Neural cell (in vitro differentiated cells): ENCODE results near the gene LAPTM5. TPM values are rescaled to one million over a fixed set of nuclear protein-coding genes. Genes with fewer than 3 reads are reported as not detected.

Source experiments
- H2AFZ ChIP-seq: fragments of 200-600, 300-800 bp; sonication (generic), shearing (Covaris generic); 2 replicates; pipeline ENCODE4 v1.6.0; 2014; ENCODE audit warnings: low read depth, mild to moderate bottlenecking, antibody characterized with exemption, low read length, moderate library complexity
- H3F3A ChIP-seq: fragments of 200-600 bp; shearing (Covaris generic); 2 replicates; pipeline ENCODE4 v1.6.1; 2016; ENCODE audit warnings: mild to moderate bottlenecking, moderate library complexity, mixed read lengths, antibody characterized with exemption, low read length; ENCODE audit not compliant: insufficient read depth, poor library complexity, severe bottlenecking
- H3K27ac ChIP-seq: fragments of 200-600, 300-800 bp; sonication (generic), shearing (Covaris generic); 2 replicates; pipeline ENCODE4 v1.5.1; 2014; ENCODE audit warnings: mild to moderate bottlenecking, low read length, moderate library complexity
- H3K27me3 ChIP-seq: fragments of 300-800, 200-600 bp; sonication (generic), shearing (Covaris generic); 2 replicates; pipeline ENCODE4 v1.6.0; 2014; ENCODE audit warnings: mild to moderate bottlenecking, low read depth, low read length, moderate library complexity; ENCODE audit not compliant: insufficient read depth
- H3K36me3 ChIP-seq: fragments of 300-800, 200-600 bp; sonication (generic), shearing (Covaris generic); 2 replicates; pipeline ENCODE4 v1.5.1; 2014; ENCODE audit warnings: mild to moderate bottlenecking, antibody characterized with exemption, low read length, moderate library complexity; ENCODE audit not compliant: insufficient read depth
- H3K4me2 ChIP-seq: fragments of 300-800, 200-600 bp; sonication (generic), shearing (Covaris generic); 2 replicates; pipeline ENCODE4 v1.6.0; 2014; ENCODE audit warnings: mild to moderate bottlenecking, low read length
- H3K4me3 ChIP-seq: fragments of 300-800, 200-600 bp; sonication (generic), shearing (Covaris generic); 2 replicates; pipeline ENCODE4 v1.5.1; 2014; ENCODE audit warnings: mild to moderate bottlenecking, low read length, moderate library complexity
- H3K79me2 ChIP-seq: fragments of 200-600 bp; shearing (Covaris generic); replicated peaks from 2 replicates; pipeline ENCODE4 v1.6.0; 2014; ENCODE audit warnings: mild to moderate bottlenecking, low read length, moderate library complexity; ENCODE audit not compliant: insufficient read depth
- H3K9ac ChIP-seq: fragments of 300-800, 200-600 bp; sonication (generic), shearing (Covaris generic); 2 replicates; pipeline ENCODE4 v1.6.1; 2016; ENCODE audit warnings: mild to moderate bottlenecking, low read length, mixed read lengths
- H3K9me2 ChIP-seq: fragments of 200-600 bp; shearing (Covaris generic); 2 replicates; pipeline ENCODE4 v1.6.1; 2016; ENCODE audit warnings: mild to moderate bottlenecking, low read length, mixed read lengths; ENCODE audit not compliant: insufficient read depth
- H3K9me3 ChIP-seq: fragments of 200-600, 300-800 bp; sonication (generic), shearing (Covaris generic); 2 replicates; pipeline ENCODE4 v1.6.1; 2016; ENCODE audit warnings: mild to moderate bottlenecking, mixed run types, low read length, moderate library complexity, mixed read lengths
- H4K20me1 ChIP-seq: fragments of 200-600 bp; shearing (Covaris generic); 2 replicates; pipeline ENCODE4 v1.6.1; 2016; ENCODE audit warnings: mild to moderate bottlenecking, mixed run types; ENCODE audit not compliant: insufficient read depth
- CTCF ChIP-seq: fragments of 450-650 bp; IDR thresholded peaks from 2 replicates; pipeline ENCODE4 v1.5.1; 2014; ENCODE audit warnings: antibody characterized with exemption, mild to moderate bottlenecking, moderate library complexity; ENCODE audit not compliant: poor library complexity, severe bottlenecking
- EP300 ChIP-seq: fragments of 450-650 bp; conservative IDR thresholded peaks from 2 replicates; pipeline ENCODE4 v1.6.1; 2014; ENCODE audit warnings: antibody characterized with exemption, mild to moderate bottlenecking, moderate library complexity; ENCODE audit not compliant: poor library complexity, severe bottlenecking
- EZH2 ChIP-seq: fragments of 200-600, 300-800 bp; shearing (Covaris generic), sonication (generic); IDR thresholded peaks from 2 replicates; pipeline ENCODE4 v1.6.1; 2014; ENCODE audit warnings: antibody characterized with exemption, low read length, borderline replicate concordance, mild to moderate bottlenecking; ENCODE audit not compliant: insufficient read depth, poor library complexity, severe bottlenecking
- MXI1 ChIP-seq: fragments of 450-650 bp; conservative IDR thresholded peaks from 2 replicates; pipeline ENCODE4 v1.6.1; 2014; ENCODE audit warnings: antibody characterized with exemption, mild to moderate bottlenecking; ENCODE audit not compliant: poor library complexity, severe bottlenecking
- POLR2AphosphoS5 ChIP-seq: IDR thresholded peaks from 2 replicates; pipeline ENCODE4 v1.6.1; 2012
- RAD21 ChIP-seq: fragments of 450-650 bp; conservative IDR thresholded peaks from 2 replicates; pipeline ENCODE4 v1.6.1; 2014; ENCODE audit warnings: antibody characterized with exemption, mild to moderate bottlenecking, moderate library complexity
- REST ChIP-seq: IDR thresholded peaks from 2 replicates; pipeline ENCODE4 v1.6.1; 2012; ENCODE audit warnings: borderline replicate concordance
- SMC3 ChIP-seq: fragments of 450-650 bp; conservative IDR thresholded peaks from 2 replicates; pipeline ENCODE4 v1.6.1; 2014; ENCODE audit warnings: antibody characterized with exemption, mild to moderate bottlenecking, moderate library complexity; ENCODE audit not compliant: poor library complexity
- TAF1 ChIP-seq: IDR thresholded peaks from 2 replicates; pipeline ENCODE4 v1.6.1; 2012; ENCODE audit warnings: low read depth
- polyA plus RNA-seq: library from polyadenylated mRNA; depleted of rRNA; stranded (reverse); fragments of >200 nt; gene quantifications from 2 replicates; pipeline ENCODE4 v1.2.3, GENCODE V29; 2014

The LAPTM5 gene
- polyA plus RNA-seq, 1 donor from 2014 or later = 0.12 TPM

DNA sequence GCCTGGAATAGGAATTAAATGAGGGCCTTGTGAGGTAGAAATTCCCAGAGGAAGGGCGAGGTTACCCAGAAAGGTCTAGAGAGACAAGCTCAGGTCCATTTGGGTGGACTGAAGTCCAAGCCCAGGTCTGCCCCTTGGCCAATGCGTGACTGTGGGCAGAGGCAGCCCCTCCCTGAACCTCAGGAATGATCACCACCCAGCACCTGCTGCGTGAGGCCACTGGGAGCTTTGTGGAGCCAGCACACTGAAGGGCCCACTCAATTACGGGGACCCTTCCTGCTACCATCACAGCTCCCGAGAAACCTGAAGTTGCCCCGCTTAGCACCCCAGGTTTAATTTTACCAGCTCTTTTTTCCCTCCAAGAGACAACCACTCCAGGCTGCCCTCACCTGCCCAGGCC lies 27.7 kb downstream of the LAPTM5 start:
- no peaks in the 10 kb centered on the region for H4K20me1 ChIP-seq
- no peaks in the 10 kb centered on the region for H3K36me3 ChIP-seq
- H3K4me3 ChIP-seq = no peak overlapping the region
- no peak overlapping the region for H3K4me2 ChIP-seq
- H3K27me3 ChIP-seq = no peaks in the 10 kb centered on the region
- H3F3A ChIP-seq = no peaks in the 10 kb centered on the region
- H3K9me2 ChIP-seq = no peaks in the 10 kb centered on the region
- H2AFZ ChIP-seq = no peak overlapping the region
- no peak overlapping the region for H3K27ac ChIP-seq
- no peaks in the 10 kb centered on the region for H3K79me2 ChIP-seq
- H3K9ac ChIP-seq = no peak overlapping the region
- no peak for TF ChIP-seq MXI1
- TF ChIP-seq RAD21 = no peak
- TF ChIP-seq POLR2AphosphoS5 = no peak
- no peak for TF ChIP-seq EP300
- no peak for TF ChIP-seq SMC3
- TF ChIP-seq REST = no peak
- TF ChIP-seq CTCF = no peak
- TF ChIP-seq TAF1 = no peak
- no peak for TF ChIP-seq EZH2
- H3K9me3 ChIP-seq = no peaks in the 10 kb centered on the region

GRCh38 chr1:30728832-30729638 lies 28.5 kb downstream of the LAPTM5 start:
- H3K4me3 ChIP-seq = no peak overlapping the region
- no peaks in the 10 kb centered on the region for H3F3A ChIP-seq
- no peaks in the 10 kb centered on the region for H3K79me2 ChIP-seq
- no peaks in the 10 kb centered on the region for H3K27me3 ChIP-seq
- H2AFZ ChIP-seq = no peak overlapping the region
- no peak overlapping the region for H3K4me2 ChIP-seq
- H3K9ac ChIP-seq = no peak overlapping the region
- no peaks in the 10 kb centered on the region for H3K9me2 ChIP-seq
- no peaks in the 10 kb centered on the region for H3K36me3 ChIP-seq
- H3K27ac ChIP-seq = no peak overlapping the region
- H3K9me3 ChIP-seq = no peaks in the 10 kb centered on the region
- TF ChIP-seq EZH2 (no peak), TAF1 (no peak), POLR2AphosphoS5 (no peak), MXI1 (no peak), RAD21 (no peak), SMC3 (no peak), REST (no peak), EP300 (no peak), CTCF (no peak)
- H4K20me1 ChIP-seq = no peaks in the 10 kb centered on the region
